GM23338 (cell line): ENCODE results near the gene PIANP. TPM values are rescaled to one million over a fixed set of nuclear protein-coding genes. Genes with fewer than 3 reads are reported as not detected.

Experiments
- ATAC-seq: fragments of 200-7000 bp; cut with Tn5 transposase; 3 replicates; pipeline ENCODE4 v1.9.1; 2020
- DNase-seq: peaks from one replicate; pipeline ENCODE4 v3.0.0-alpha.2; 2015; ENCODE audit warnings: low spot score
- H2AFZ ChIP-seq: fragments of 200-600 bp; sonication (generic); 2 replicates; pipeline ENCODE4 v1.8.0; 2016; ENCODE audit warnings: antibody characterized with exemption, mild to moderate bottlenecking, moderate library complexity
- H3F3A ChIP-seq: fragments of 200-600 bp; sonication (generic); replicated peaks from 2 replicates; pipeline ENCODE4 v1.8.0; 2017; ENCODE audit warnings: antibody characterized with exemption, mixed run types, low read depth
- H3K27ac ChIP-seq: fragments of 200-600 bp; sonication (generic); 2 replicates; pipeline ENCODE4 v1.6.1; 2016; ENCODE audit warnings: low read depth
- H3K27me3 ChIP-seq: fragments of 200-600 bp; sonication (generic); 2 replicates; pipeline ENCODE4 v1.8.0; 2016; ENCODE audit warnings: mild to moderate bottlenecking, mixed run types, moderate library complexity; ENCODE audit not compliant: insufficient read depth
- H3K36me3 ChIP-seq: fragments of 200-600 bp; sonication (generic); 2 replicates; pipeline ENCODE4 v1.8.0; 2016; ENCODE audit warnings: mild to moderate bottlenecking; ENCODE audit not compliant: insufficient read depth
- H3K4me1 ChIP-seq: fragments of 200-600 bp; sonication (generic); 2 replicates; pipeline ENCODE4 v1.8.0; 2016; ENCODE audit warnings: mild to moderate bottlenecking, moderate library complexity; ENCODE audit not compliant: insufficient read depth
- H3K4me2 ChIP-seq: fragments of 200-600 bp; sonication (generic); 2 replicates; pipeline ENCODE4 v1.7.1; 2017; ENCODE audit warnings: mixed run types
- H3K4me3 ChIP-seq: fragments of 200-600 bp; sonication (generic); 2 replicates; pipeline ENCODE4 v1.6.1; 2016; ENCODE audit warnings: mixed run types
- H3K79me2 ChIP-seq: fragments of 200-600 bp; sonication (generic); replicated peaks from 2 replicates; pipeline ENCODE4 v1.8.0; 2017; ENCODE audit warnings: mild to moderate bottlenecking; ENCODE audit not compliant: insufficient read depth
- H3K9me2 ChIP-seq: fragments of 200-600 bp; sonication (generic); 2 replicates; pipeline ENCODE4 v1.8.0; 2017; ENCODE audit not compliant: insufficient read depth
- H4K20me1 ChIP-seq: fragments of 200-600 bp; sonication (generic); replicated peaks from 2 replicates; pipeline ENCODE4 v1.8.0; 2017; ENCODE audit warnings: mild to moderate bottlenecking; ENCODE audit not compliant: insufficient read depth
- H3K27ac Mint-ChIP-seq: 2 replicates; pipeline ENCODE4 v1.8.0; 2020; ENCODE audit warnings: inconsistent platforms, mild to moderate bottlenecking, moderate library complexity, mixed read lengths
- H3K27me3 Mint-ChIP-seq: 3 replicates; pipeline ENCODE4 v1.8.0; 2022; ENCODE audit warnings: low read depth, mild to moderate bottlenecking, moderate library complexity, mixed read lengths, inconsistent platforms; ENCODE audit not compliant: insufficient read depth, poor library complexity
- H3K36me3 Mint-ChIP-seq: 3 replicates; pipeline ENCODE4 v1.8.0; 2021; ENCODE audit warnings: low read depth, mild to moderate bottlenecking, inconsistent platforms, moderate library complexity, mixed read lengths
- H3K4me1 Mint-ChIP-seq: 3 replicates; pipeline ENCODE4 v1.8.0; 2020; ENCODE audit warnings: mild to moderate bottlenecking, inconsistent platforms, mixed read lengths
- H3K4me3 Mint-ChIP-seq: 3 replicates; pipeline ENCODE4 v1.8.0; 2021; ENCODE audit warnings: moderate library complexity, mild to moderate bottlenecking, inconsistent platforms, mixed read lengths
- H3K9me3 Mint-ChIP-seq: 3 replicates; pipeline ENCODE4 v1.8.0; 2020; ENCODE audit warnings: moderate library complexity, mild to moderate bottlenecking, inconsistent platforms, mixed read lengths
- EZH2 ChIP-seq: fragments of 200-600 bp; sonication (generic); IDR thresholded peaks from one replicate; pipeline ENCODE4 v1.8.0; 2017; ENCODE audit warnings: antibody characterized with exemption, mild to moderate bottlenecking, low read depth; ENCODE audit not compliant: unreplicated experiment
- JUNB ChIP-seq: IDR thresholded peaks from one replicate; pipeline ENCODE4 v1.6.1; 2016; ENCODE audit warnings: antibody characterized with exemption; ENCODE audit not compliant: unreplicated experiment
- NANOG ChIP-seq: IDR thresholded peaks from 2 replicates; pipeline ENCODE4 v1.6.1; 2016; ENCODE audit warnings: antibody characterized with exemption, borderline replicate concordance
- POLR2AphosphoS5 ChIP-seq: IDR thresholded peaks from 2 replicates; pipeline ENCODE4 v1.6.1; 2016; ENCODE audit warnings: antibody characterized with exemption, low read depth
- STAT1 ChIP-seq: IDR thresholded peaks from one replicate; pipeline ENCODE4 v1.6.1; 2016; ENCODE audit warnings: antibody characterized with exemption; ENCODE audit not compliant: unreplicated experiment
- polyA plus RNA-seq: library from polyadenylated mRNA; unstranded; fragments of >200 nt; fragmentation: Nextera tagmentation; extraction: Ambion mirVana; gene quantifications from 2 replicates; pipeline ENCODE4 v1.2.1, GENCODE V29; 2016
- total RNA-seq: library from RNA; depleted of rRNA; stranded (reverse); fragments of >200 nt; shearing (Covaris generic); gene quantifications from 2 replicates; pipeline ENCODE4 v1.2.3, GENCODE V29; 2014
- TF ChIP-seq, protein P1 (sequence below), 2 experiments: fragments of 200-600 bp in 1 of 2; sonication (generic) in 1 of 2; conservative IDR thresholded peaks; 2 replicates each; pipeline versions ENCODE4 v1.5.1 to v1.6.1; 2016 to 2017; ENCODE audit warnings: antibody characterized with exemption in 2 of 2, low read depth in 2 of 2, mild to moderate bottlenecking in 2 of 2, moderate library complexity in 1 of 2
- TF ChIP-seq, protein P2 (sequence below): fragments of 250-450 bp; sonication (Bioruptor Pico); IDR thresholded peaks from 2 replicates; pipeline ENCODE4 v1.5.0; 2020; ENCODE audit warnings: mild to moderate bottlenecking, moderate library complexity

Gene PIANP
- total and polyA plus RNA-seq, 2 experiments from 2014 or later: 2.2 to 6.4 TPM

DNA sequence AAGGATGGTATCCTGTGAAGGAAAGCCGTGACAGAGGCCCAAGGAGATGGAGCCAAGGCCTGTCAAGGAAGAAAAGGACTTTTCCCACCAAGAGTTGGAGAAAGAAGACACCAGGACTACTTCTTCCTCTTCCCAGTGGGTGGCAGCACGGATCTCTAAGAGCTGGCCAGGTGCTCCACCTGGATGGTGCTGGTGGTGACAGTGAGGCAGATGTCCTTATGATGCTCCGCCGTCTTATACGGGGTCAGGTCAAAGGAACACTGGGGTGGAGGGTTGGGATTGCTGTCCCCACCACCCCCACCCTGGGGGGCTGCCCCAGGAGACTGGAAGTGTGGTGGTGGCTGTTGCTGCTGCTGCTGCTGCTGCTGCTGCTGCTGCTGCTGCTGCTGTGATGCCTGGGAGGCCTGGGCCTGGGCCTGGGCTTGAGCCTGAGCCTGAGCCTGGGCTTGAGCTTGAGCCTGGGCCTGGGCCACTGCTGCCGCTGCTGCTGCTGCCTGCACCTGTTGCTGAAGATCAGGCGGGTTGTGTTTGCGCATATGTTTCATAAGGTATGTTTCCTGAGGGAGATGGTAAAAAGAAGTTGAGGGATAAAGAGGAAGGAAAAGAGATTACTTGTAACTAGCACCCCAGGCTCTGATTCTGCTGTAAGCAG, 32.9 kb downstream of the PIANP start:
- Histone ChIP-seq H3K27ac (no peak overlapping the region), H2AFZ (no peak overlapping the region), H3K4me2 (no peak overlapping the region), H3K4me1 (no peaks in the 10 kb centered on the region), H3K36me3 (peaks cover 32% of the 10 kb centered on the region), H3K4me3 (no peak overlapping the region), H4K20me1 (peaks cover 3% of the 10 kb centered on the region; the same call in 1 of the 2 replicates), H3F3A (peaks cover 4% of the 10 kb centered on the region; the same call in 1 of the 2 replicates), H3K27me3 (no peaks in the 10 kb centered on the region), H3K79me2 (no peaks in the 10 kb centered on the region), H3K9me2 (peaks cover 4% of the 10 kb centered on the region)
- Mint-ChIP-seq H3K4me1 (no peaks in the 10 kb centered on the region; the same call in 2 of the 3 replicates), H3K36me3 (peaks cover 54% of the 10 kb centered on the region), H3K27me3 (peaks cover 11% of the 10 kb centered on the region), H3K4me3 (no peak overlapping the region), H3K27ac (no peak overlapping the region), H3K9me3 (no peaks in the 10 kb centered on the region)
- DNase-seq: peak; percentile 46
- TF ChIP-seq EZH2 (no peak), STAT1 (no peak), NANOG (no peak), POLR2AphosphoS5 (no peak), JUNB (no peak)
- TF ChIP-seq, protein P1, sequence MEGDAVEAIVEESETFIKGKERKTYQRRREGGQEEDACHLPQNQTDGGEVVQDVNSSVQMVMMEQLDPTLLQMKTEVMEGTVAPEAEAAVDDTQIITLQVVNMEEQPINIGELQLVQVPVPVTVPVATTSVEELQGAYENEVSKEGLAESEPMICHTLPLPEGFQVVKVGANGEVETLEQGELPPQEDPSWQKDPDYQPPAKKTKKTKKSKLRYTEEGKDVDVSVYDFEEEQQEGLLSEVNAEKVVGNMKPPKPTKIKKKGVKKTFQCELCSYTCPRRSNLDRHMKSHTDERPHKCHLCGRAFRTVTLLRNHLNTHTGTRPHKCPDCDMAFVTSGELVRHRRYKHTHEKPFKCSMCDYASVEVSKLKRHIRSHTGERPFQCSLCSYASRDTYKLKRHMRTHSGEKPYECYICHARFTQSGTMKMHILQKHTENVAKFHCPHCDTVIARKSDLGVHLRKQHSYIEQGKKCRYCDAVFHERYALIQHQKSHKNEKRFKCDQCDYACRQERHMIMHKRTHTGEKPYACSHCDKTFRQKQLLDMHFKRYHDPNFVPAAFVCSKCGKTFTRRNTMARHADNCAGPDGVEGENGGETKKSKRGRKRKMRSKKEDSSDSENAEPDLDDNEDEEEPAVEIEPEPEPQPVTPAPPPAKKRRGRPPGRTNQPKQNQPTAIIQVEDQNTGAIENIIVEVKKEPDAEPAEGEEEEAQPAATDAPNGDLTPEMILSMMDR (conservative IDR thresholded peaks at IDR 0.05; ENCODE audit: low read depth in 2 of 2): peak; percentile 20 to 53; a peak in 2 of 4 replicates
- TF ChIP-seq, protein P2, sequence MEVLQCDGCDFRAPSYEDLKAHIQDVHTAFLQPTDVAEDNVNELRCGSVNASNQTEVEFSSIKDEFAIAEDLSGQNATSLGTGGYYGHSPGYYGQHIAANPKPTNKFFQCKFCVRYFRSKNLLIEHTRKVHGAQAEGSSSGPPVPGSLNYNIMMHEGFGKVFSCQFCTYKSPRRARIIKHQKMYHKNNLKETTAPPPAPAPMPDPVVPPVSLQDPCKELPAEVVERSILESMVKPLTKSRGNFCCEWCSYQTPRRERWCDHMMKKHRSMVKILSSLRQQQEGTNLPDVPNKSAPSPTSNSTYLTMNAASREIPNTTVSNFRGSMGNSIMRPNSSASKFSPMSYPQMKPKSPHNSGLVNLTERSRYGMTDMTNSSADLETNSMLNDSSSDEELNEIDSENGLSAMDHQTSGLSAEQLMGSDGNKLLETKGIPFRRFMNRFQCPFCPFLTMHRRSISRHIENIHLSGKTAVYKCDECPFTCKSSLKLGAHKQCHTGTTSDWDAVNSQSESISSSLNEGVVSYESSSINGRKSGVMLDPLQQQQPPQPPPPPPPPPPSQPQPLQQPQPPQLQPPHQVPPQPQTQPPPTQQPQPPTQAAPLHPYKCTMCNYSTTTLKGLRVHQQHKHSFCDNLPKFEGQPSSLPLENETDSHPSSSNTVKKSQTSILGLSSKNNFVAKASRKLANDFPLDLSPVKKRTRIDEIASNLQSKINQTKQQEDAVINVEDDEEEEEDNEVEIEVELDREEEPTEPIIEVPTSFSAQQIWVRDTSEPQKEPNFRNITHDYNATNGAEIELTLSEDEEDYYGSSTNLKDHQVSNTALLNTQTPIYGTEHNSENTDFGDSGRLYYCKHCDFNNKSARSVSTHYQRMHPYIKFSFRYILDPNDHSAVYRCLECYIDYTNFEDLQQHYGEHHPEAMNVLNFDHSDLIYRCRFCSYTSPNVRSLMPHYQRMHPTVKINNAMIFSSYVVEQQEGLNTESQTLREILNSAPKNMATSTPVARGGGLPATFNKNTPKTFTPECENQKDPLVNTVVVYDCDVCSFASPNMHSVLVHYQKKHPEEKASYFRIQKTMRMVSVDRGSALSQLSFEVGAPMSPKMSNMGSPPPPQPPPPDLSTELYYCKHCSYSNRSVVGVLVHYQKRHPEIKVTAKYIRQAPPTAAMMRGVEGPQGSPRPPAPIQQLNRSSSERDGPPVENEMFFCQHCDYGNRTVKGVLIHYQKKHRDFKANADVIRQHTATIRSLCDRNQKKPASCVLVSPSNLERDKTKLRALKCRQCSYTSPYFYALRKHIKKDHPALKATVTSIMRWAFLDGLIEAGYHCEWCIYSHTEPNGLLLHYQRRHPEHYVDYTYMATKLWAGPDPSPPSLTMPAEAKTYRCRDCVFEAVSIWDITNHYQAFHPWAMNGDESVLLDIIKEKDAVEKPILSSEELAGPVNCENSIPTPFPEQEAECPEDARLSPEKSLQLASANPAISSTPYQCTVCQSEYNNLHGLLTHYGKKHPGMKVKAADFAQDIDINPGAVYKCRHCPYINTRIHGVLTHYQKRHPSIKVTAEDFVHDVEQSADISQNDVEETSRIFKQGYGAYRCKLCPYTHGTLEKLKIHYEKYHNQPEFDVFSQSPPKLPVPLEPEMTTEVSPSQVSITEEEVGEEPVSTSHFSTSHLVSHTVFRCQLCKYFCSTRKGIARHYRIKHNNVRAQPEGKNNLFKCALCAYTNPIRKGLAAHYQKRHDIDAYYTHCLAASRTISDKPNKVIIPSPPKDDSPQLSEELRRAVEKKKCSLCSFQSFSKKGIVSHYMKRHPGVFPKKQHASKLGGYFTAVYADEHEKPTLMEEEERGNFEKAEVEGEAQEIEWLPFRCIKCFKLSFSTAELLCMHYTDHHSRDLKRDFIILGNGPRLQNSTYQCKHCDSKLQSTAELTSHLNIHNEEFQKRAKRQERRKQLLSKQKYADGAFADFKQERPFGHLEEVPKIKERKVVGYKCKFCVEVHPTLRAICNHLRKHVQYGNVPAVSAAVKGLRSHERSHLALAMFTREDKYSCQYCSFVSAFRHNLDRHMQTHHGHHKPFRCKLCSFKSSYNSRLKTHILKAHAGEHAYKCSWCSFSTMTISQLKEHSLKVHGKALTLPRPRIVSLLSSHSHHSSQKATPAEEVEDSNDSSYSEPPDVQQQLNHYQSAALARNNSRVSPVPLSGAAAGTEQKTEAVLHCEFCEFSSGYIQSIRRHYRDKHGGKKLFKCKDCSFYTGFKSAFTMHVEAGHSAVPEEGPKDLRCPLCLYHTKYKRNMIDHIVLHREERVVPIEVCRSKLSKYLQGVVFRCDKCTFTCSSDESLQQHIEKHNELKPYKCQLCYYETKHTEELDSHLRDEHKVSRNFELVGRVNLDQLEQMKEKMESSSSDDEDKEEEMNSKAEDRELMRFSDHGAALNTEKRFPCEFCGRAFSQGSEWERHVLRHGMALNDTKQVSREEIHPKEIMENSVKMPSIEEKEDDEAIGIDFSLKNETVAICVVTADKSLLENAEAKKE (CRISPR knock-in tag): no peak
- peak; percentile 6; the same call in 1 of the 3 replicates for ATAC-seq
